Fibroblast of skin of left quadriceps (primary cell): ENCODE measurements around the gene CPD.
A peak's percentile ranks its signal among the peaks of the same experiment; 100 is the strongest.

Experiments used
- DNase-seq, 2 experiments: peaks; one replicate each; pipeline ENCODE4 v3.0.0-alpha.2; 2013; ENCODE audit warnings: low read depth in 2 of 2

CPD gene

DNA sequence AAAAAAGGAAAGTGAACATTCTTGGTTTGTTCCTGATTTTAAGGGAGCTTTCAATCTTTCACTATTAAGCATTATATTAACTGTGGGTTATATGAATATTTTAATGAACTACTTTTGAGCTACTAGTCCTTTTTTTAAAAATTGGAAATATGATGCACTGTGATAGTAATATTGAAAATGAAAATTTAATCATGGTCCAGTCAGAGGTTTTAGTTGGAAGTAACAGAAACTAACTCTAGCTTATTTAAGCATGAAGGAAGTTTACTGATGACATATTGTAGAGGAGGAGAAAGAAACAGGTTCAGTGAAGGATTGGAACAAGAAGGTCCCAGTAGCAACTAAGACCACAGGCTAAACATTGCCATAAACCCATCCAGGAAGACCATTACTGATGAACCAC is 24.0 kb upstream of the CPD start:
- DNase-seq: no peak

DNA sequence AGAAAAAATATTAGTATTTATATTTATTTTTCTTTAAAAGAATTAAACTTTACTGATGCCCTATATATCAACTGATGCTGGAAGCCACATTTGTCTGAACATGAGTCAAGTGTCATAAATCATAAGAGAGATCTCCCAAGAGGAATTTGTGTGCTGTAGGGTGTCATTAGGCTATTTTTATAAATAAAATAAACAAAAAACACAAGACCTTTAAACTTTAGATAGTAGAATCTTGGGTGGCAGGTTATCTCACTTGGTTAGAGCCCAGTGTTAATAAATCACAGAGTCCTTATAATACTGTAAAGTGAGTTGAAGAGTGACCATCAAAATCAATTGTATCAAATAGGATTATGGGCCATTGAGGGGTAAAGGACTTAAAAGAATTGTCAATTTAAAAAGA is 21.3 kb upstream of the CPD start:
- no peak for DNase-seq

- no peak for DNase-seq
Measured at GRCh38 chr17:30358055-30358760, 20.5 kb upstream of the CPD start.

DNA sequence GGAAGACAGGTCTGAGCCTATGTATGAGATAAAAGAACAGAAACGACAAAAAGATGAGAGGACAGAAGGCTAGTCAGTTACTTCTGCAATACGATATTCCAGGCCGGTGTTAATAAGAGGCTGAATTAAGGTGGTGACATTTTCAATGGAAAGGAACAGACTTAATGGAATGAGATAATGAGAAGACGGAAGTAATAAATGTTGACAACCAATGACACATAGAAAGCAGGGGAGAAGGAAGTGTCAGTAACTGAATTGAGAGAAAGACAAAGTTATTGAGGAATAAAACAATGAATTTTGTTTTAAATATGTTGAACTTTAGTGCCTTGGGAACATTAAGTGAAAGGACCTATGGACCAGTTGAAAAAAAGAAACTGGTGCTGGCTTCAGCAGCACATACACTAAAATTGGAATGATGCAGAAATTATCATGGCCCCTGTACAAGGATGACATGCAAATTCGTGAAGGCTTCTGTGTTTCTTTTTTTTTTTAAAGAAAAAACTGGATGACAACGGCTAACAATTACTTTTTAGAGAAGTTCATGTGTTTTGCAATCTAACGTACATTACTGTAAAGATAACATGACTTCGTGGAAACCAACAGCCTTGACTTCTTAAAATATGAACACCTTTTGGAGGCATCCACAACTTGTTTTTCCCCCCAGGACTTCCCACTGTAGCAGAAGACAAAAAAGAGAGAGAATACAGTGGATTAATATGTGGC is 18.5 kb upstream of the CPD start:
- no peak for DNase-seq

- no peak for DNase-seq
Measured at GRCh38 chr17:30361766-30362279, 16.9 kb upstream of the CPD start.

GRCh38 chr17:30363715-30364202 is 15.0 kb upstream of the CPD start:
- DNase-seq: no peak

GRCh38 chr17:30366536-30366935 is 12.2 kb upstream of the CPD start:
- DNase-seq: no peak

DNA sequence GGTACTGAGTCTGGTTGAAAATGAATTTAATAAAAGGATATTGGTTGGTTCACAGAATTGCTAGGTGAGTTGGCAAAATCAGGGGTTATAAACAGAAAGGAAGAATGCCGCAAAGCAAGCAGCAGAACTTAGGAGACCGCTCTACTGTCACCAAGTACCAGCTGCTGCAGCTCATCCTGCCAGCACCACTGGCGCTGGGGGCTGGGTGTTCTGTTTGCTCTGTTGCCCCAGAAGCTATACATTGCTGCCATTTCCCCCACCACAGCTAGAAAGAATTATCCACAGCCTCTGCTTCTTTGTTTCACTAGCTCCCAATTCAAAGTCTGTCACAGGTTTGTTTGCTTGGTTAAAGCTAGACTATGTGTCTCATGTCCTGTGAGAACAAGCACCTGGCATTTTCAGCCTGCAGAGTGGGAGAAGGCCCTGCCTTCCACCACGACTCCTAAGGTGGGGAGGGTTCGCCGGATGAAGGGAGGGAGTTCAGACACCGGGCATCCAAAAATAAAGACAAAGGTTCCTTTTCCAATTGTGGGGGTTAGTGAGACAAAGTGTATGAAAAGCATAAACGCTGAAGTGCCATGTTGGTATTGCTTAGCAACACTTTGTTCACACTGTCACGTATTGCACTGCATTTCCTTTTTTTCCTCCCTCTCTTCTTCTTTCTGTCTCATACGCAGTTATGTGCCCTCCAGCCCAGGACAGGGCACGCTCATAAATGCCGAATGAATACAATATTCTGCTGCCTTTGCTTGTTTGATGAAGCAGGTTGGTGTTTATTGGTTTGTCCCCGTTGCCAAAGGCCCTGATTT is 9.6 kb upstream of the CPD start:
- no peak for DNase-seq

GRCh38 chr17:30369995-30370394 is 8.7 kb upstream of the CPD start:
- DNase-seq: no peak

DNA sequence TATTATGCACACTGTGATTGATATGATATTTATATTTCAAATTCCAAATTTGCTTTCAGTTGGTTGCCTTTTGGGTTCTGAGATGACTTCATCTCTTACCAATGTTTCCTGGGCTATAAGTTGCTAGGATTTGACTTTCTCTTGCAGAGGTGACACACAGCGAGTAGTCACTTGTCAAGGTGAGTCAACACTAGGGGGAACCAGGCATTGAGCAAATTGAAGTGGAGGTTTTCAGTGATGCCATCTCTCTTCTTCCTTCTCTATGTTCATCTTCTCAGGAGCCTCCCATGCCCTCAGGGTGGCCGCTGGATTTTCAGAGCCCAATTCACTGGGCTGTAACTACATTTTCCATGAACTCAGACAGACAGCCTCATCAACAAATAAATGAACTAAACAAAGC is 6.0 kb upstream of the CPD start:
- no peak for DNase-seq

- DNase-seq: no peak
Measured at GRCh38 chr17:30375661-30376060, 3.1 kb upstream of the CPD start.

- peak; percentile 78 to 80 for DNase-seq
Measured at GRCh38 chr17:30376621-30377452, 1.9 kb upstream of the CPD start.

DNA sequence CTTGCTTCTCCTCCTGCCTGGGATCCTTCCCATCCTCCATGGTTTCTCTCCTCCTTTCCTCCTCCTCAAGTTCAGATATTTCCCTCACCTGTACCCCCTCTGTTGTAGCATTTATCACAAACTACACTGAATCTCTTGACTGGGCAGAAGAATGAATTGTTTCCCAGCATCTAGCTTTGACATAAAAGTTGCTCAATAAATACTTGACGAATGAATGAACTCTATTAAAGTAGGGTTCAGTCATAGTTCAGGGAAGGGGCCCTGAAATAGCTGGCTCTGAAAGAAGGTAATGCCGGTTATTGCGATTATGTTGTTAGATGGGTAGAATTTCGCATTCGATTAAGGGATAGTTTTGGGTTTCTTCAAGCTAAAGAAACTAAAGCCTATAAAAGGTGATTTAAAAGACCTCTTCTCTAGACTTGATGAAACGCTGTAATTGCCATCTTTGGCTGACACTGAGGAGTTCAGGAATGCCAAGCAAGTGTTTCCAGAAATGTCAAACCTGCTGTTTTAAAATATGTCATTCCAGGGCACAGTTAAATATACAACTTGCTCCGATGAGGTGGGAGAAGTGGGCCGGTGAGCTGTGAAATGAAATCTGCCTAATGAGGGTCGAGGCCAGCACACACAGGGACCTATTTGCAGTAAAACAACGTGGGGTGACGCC is 1.0 kb upstream of the CPD start:
- no peak for DNase-seq

DNA sequence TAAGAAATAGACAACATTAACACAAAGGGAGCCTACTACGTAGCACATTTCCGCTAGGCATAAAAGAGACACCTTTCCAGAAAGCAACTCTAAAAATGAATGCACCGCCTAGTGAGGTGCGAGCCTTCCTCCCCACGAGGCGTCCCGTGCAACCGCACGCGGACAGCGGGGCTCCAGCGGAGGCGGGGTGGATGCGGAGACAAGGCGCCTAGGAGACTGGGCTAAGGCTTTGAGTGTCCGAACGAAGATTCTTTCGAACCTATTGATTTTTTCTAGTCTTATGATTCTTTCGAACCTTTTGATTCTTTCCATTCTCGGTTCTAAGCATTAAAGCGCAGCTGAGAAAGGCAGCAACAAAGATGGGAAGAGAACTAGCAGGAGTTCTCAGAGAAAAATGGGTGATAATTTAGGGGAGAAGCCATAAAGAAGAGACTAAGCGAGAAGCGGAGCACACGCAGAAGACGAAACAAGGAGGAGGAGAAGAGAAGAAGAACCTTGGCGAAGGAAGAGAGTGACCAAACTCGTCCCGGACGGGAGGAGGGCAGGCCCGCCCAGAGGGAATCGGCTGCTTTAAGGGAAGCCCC is 394 bp upstream of the CPD start:
- DNase-seq: no peak

GRCh38 chr17:30379303-30379902 is 676 bp downstream of the CPD start:
- DNase-seq: no peak

GRCh38 chr17:30379903-30380381 is 1.2 kb downstream of the CPD start:
- no peak for DNase-seq

DNA sequence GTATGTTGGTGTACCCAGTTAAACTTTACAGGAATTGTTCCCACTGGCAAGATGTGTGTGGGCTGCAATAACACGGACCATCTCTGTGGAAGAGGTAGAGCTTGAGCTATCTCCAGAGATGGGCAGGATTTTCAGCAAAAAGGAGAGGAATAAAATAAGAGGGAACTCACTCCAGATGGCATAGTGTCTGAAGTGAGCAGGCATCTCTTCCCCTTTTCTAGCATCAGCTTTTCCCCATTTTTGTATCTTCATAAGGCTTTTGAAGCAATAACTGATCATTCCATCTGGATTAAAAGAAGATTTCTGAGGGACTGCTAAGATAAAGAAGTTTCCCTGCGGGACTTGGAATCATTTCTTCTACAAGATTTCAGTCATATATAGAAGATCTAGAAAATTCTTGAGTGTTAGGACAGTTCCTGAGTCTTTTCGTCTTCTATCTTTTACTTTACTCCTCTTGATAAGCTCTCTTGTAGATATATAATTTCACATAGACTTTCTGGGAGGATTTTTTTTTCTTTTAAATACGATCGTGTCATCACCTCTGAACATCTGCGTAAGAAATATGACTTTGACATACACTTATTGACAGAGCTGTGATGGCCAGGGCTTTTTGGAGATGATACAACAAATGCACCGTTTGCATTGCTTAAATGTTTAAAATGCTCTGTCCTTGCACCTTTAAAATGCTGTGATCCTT is 2.1 kb downstream of the CPD start:
- DNase-seq: no peak

DNA sequence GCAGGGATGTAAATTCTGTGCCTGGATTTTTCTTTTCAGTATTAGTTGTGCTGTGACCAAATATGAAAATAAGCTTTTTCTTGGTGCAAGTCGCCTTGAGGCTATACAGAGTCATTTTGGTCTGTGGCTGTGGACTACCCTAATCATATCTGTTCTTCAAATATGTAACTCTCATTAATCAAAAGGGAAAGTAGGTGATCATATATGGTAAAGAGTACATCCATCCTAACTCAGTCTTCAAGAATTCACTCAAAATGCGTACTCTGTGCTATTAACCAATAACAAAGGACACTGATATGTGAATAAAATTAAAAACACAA is 2.6 kb downstream of the CPD start:
- DNase-seq: no peak

GRCh38 chr17:30382345-30382744 is 3.6 kb downstream of the CPD start:
- no peak for DNase-seq
